Activated T-helper 17 cell treated with anti-CD3 and anti-CD28 coated beads, Interleukin-2, amount 50 U/mL, for 72 hours (primary cell): ENCODE results near the gene NT5M. TPM values are rescaled to one million over a fixed set of nuclear protein-coding genes. Genes with fewer than 3 reads are reported as not detected.
"Not testable (repeated sequence)": the region's sequence is repeated elsewhere in the genome, so short reads cannot be mapped to it uniquely, and the experiment has no call there.

Source experiments
- ATAC-seq: fragments of 150-1000 bp; cut with Tn5 transposase; replicated peaks from 2 replicates; pipeline ENCODE4 v1.10.0; 2021; ENCODE audit warnings: mild to moderate bottlenecking, moderate library complexity
- H3K27ac Mint-ChIP-seq: one replicate; pipeline ENCODE4 v1.8.0; 2022; ENCODE audit warnings: mixed read lengths
- H3K27me3 Mint-ChIP-seq: one replicate; pipeline ENCODE4 v1.8.0; 2022; ENCODE audit warnings: mixed read lengths
- H3K36me3 Mint-ChIP-seq: one replicate; pipeline ENCODE4 v1.8.0; 2022; ENCODE audit warnings: low read depth, mild to moderate bottlenecking, mixed read lengths
- H3K4me1 Mint-ChIP-seq: one replicate; pipeline ENCODE4 v1.8.0; 2022; ENCODE audit warnings: mixed read lengths
- H3K4me3 Mint-ChIP-seq: one replicate; pipeline ENCODE4 v1.8.0; 2022; ENCODE audit warnings: mild to moderate bottlenecking, mixed read lengths
- H3K9me3 Mint-ChIP-seq: one replicate; pipeline ENCODE4 v1.8.0; 2022; ENCODE audit warnings: mixed read lengths
- total RNA-seq, 2 donors: library from RNA; stranded (reverse); gene quantifications; one replicate each; pipeline ENCODE4 v1.2.3, GENCODE V29; 2022

Gene NT5M
- total RNA-seq = 1 to 10 TPM; 2.4 to 3.3 TPM

- Mint-ChIP-seq H3K27me3 (no peaks in the 10 kb centered on the region), H3K36me3 (no peaks in the 10 kb centered on the region), H3K9me3 (no peaks in the 10 kb centered on the region)
These were observed at the start of gene NT5M for GRCh38 chr17:17303010-17303846. TSS of gene NT5M (plus strand) at chr17:17303373. CDS start at chr17:17303551, 178 bp downstream.

DNA sequence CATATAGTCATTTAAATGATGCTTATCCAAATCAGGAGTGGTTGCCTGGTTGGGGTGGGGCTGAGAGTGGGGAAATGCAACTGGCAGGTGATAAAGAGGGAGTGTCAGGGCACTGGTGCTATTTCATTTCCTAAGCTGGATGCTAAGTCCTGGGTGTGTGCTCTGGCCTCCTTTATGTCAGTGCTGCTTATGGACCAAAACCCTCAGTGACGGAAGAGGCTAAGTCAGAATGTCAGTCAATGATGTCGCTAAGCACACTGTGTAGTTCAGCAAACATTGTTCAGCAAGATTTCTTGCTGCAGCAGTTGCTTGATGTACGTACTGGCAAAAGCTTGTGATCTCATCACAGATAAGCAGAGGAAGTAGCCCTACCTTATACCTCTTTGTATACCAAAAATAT is 49.8 kb upstream of the NT5M start:
- Mint-ChIP-seq H3K27ac (peak overlapping the region; percentile 30), H3K9me3 (no peaks in the 10 kb centered on the region)

More at GRCh38 chr17:17303010-17303846, at the start of gene NT5M:
- peak; percentile 83 for ATAC-seq
- peaks cover 17% of the 10 kb centered on the region for H3K4me1 Mint-ChIP-seq
- H3K27ac Mint-ChIP-seq = peak within 1 kb of the TSS; percentile 76
- peak within 1 kb of the TSS; percentile 86 for H3K4me3 Mint-ChIP-seq

GRCh38 chr17:17254036-17254435 is 49.1 kb upstream of the NT5M start:
- Mint-ChIP-seq H3K36me3 (peaks cover 95% of the 10 kb centered on the region), H3K27ac (no peak overlapping the region)

More for the DNA sequence above, 49.8 kb upstream of the NT5M start:
- Mint-ChIP-seq H3K4me3 (no peak overlapping the region), H3K27me3 (no peaks in the 10 kb centered on the region), H3K4me1 (peaks cover 3% of the 10 kb centered on the region), H3K36me3 (peaks cover 95% of the 10 kb centered on the region)
- ATAC-seq = no peak

GRCh38 chr17:17255689-17256088 is 47.5 kb upstream of the NT5M start:
- not testable (repeated sequence) for H3K9me3 Mint-ChIP-seq, ATAC-seq, H3K4me1 Mint-ChIP-seq, H3K27me3 Mint-ChIP-seq, H3K4me3 Mint-ChIP-seq, H3K27ac Mint-ChIP-seq
- peaks cover 95% of the 10 kb centered on the region for H3K36me3 Mint-ChIP-seq

More at GRCh38 chr17:17254036-17254435, 49.1 kb upstream of the NT5M start:
- ATAC-seq = no peak
- H3K9me3 Mint-ChIP-seq = no peaks in the 10 kb centered on the region
- no peak overlapping the region for H3K4me3 Mint-ChIP-seq
- peaks cover 3% of the 10 kb centered on the region for H3K4me1 Mint-ChIP-seq
- no peaks in the 10 kb centered on the region for H3K27me3 Mint-ChIP-seq

GRCh38 chr17:17256316-17256715 is 46.9 kb upstream of the NT5M start:
- Mint-ChIP-seq H3K4me3 (no peak overlapping the region), H3K9me3 (no peaks in the 10 kb centered on the region), H3K27ac (no peak overlapping the region), H3K4me1 (peaks cover 3% of the 10 kb centered on the region), H3K27me3 (no peaks in the 10 kb centered on the region), H3K36me3 (peaks cover 95% of the 10 kb centered on the region)
- no peak for ATAC-seq

GRCh38 chr17:17258011-17258410 is 45.2 kb upstream of the NT5M start:
- H3K27me3 Mint-ChIP-seq = no peaks in the 10 kb centered on the region
- peak overlapping the region; percentile 30 for H3K27ac Mint-ChIP-seq
- H3K4me3 Mint-ChIP-seq = no peak overlapping the region
- peaks cover 93% of the 10 kb centered on the region for H3K36me3 Mint-ChIP-seq
- ATAC-seq = no peak
- H3K4me1 Mint-ChIP-seq = peaks cover 3% of the 10 kb centered on the region
- no peaks in the 10 kb centered on the region for H3K9me3 Mint-ChIP-seq

DNA sequence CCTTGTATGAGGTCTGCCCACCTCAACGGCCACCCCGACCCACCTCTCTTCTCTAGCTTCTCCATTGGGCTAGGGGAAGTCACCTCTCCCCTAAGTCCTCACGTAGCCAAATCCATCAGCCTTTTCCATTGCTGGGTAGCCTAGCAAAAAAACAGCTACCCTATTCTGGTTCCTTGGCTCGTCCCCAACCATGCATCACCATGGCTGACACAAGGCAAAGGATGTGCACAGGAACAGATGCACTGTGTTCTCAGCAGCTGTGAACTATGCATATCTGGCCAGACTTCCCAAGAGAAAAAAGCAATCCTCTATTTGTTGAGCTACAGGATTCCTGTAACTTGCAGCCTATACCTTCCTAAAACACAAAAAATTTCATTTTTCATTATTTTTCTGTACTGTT is 44.2 kb upstream of the NT5M start:
- Mint-ChIP-seq H3K4me1 (no peaks in the 10 kb centered on the region), H3K27ac (no peak overlapping the region), H3K27me3 (no peaks in the 10 kb centered on the region), H3K4me3 (no peak overlapping the region), H3K9me3 (no peaks in the 10 kb centered on the region), H3K36me3 (peaks cover 90% of the 10 kb centered on the region)
- no peak for ATAC-seq

DNA sequence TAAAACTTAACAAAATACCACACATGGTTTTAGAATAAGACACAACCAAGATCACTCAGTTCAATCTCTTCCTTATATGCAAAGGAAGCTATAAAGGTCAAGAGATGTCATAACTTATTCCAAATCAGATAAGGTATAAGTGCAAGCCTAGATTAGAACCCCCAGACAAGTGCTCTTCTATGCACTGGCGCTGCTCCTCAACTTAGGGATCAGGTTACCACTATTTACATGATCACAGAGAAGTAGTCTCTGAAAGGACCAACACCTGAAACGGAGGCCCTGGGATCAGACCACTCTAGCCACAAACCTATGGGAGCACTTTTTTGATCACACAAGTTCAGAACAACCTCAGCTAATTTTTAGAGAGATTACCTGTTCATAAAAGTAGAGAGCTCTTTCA is 38.7 kb upstream of the NT5M start:
- H3K4me1 Mint-ChIP-seq = no peaks in the 10 kb centered on the region
- no peaks in the 10 kb centered on the region for H3K27me3 Mint-ChIP-seq
- H3K36me3 Mint-ChIP-seq = peaks cover 94% of the 10 kb centered on the region
- no peak for ATAC-seq
- H3K4me3 Mint-ChIP-seq = no peak overlapping the region
- H3K9me3 Mint-ChIP-seq = no peaks in the 10 kb centered on the region
- no peak overlapping the region for H3K27ac Mint-ChIP-seq

GRCh38 chr17:17269926-17270773 is 33.0 kb upstream of the NT5M start:
- no peak for ATAC-seq
- no peak overlapping the region for H3K27ac Mint-ChIP-seq
- no peaks in the 10 kb centered on the region for H3K9me3 Mint-ChIP-seq
- peaks cover 99% of the 10 kb centered on the region for H3K36me3 Mint-ChIP-seq
- H3K4me1 Mint-ChIP-seq = no peaks in the 10 kb centered on the region
- H3K4me3 Mint-ChIP-seq = no peak overlapping the region
- no peaks in the 10 kb centered on the region for H3K27me3 Mint-ChIP-seq

GRCh38 chr17:17275971-17276370 is 27.2 kb upstream of the NT5M start:
- no peak for ATAC-seq
- Mint-ChIP-seq H3K27me3 (no peaks in the 10 kb centered on the region), H3K4me3 (no peak overlapping the region), H3K36me3 (peaks cover 73% of the 10 kb centered on the region), H3K27ac (peak overlapping the region; percentile 67), H3K4me1 (peaks cover 7% of the 10 kb centered on the region), H3K9me3 (no peaks in the 10 kb centered on the region)

DNA sequence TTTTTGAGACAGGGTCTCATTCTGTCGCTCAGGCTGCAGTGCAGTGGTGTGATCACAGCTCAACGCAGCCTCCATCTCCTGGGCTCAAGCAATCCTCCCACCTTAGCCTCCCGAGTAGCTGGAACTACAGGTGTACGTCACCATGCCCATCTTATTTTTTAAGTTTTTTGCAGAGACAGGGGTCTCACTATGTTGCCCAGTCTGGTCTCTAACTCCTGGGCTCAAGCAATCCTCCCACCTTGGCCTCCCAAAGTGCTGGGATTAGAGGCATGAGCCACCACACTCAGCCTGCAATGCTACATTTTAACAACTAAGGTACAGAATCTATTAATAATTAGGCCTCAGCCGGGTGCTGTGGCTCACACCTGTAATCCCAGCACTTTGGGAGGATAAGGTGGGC is 25.7 kb upstream of the NT5M start:
- Mint-ChIP-seq H3K27ac (peak overlapping the region; percentile 67), H3K36me3 (peaks cover 59% of the 10 kb centered on the region), H3K4me1 (peaks cover 14% of the 10 kb centered on the region)
- not testable (repeated sequence) for H3K4me3 Mint-ChIP-seq, ATAC-seq, H3K9me3 Mint-ChIP-seq, H3K27me3 Mint-ChIP-seq

DNA sequence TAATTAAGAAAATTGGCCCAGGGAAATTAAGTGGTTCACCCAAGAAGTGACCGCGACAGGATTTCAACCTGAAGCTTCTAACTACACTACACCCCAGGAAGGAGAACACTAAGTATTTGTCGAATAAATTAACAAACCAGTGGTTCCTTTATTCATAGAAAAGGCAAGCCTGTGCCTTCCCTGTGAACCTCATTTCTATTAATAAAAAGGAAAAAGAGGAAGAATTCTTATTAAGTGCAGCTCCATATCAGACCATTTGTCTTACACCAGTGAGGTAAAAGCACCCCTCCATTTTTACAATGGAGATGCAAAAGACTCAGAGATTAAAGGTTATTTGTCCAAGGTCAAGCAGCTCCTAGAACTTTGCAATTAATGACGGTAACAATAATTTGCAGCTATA is 23.9 kb upstream of the NT5M start:
- Mint-ChIP-seq H3K27me3 (no peaks in the 10 kb centered on the region), H3K4me3 (peak overlapping the region; percentile 91), H3K9me3 (no peaks in the 10 kb centered on the region), H3K4me1 (peaks cover 14% of the 10 kb centered on the region), H3K36me3 (peaks cover 41% of the 10 kb centered on the region), H3K27ac (peak overlapping the region; percentile 61)
- no peak for ATAC-seq

GRCh38 chr17:17280613-17281549 is 22.3 kb upstream of the NT5M start, which contains the start of gene COPS3:
TSS of gene COPS3 (minus strand) at chr17:17281246. CDS start at chr17:17281186, 60 bp downstream.
- peaks cover 14% of the 10 kb centered on the region for H3K4me1 Mint-ChIP-seq

GRCh38 chr17:17285951-17286350 is 17.2 kb upstream of the NT5M start:
- Mint-ChIP-seq H3K27me3 (no peaks in the 10 kb centered on the region), H3K4me3 (no peak overlapping the region), H3K9me3 (no peaks in the 10 kb centered on the region), H3K27ac (no peak overlapping the region), H3K4me1 (peaks cover 8% of the 10 kb centered on the region), H3K36me3 (no peaks in the 10 kb centered on the region)
- no peak for ATAC-seq

More at GRCh38 chr17:17280613-17281549, 22.3 kb upstream of the NT5M start, which contains the start of gene COPS3:
- Mint-ChIP-seq H3K4me3 (peak within 1 kb of the TSS; percentile 91), H3K27me3 (no peaks in the 10 kb centered on the region), H3K36me3 (peaks cover 26% of the 10 kb centered on the region), H3K9me3 (no peaks in the 10 kb centered on the region), H3K27ac (peak within 1 kb of the TSS; percentile 95)
- peak; percentile 94 for ATAC-seq
